H9 (cell line): Measurements from ENCODE around the gene VAV3. TPM values are rescaled to one million over a fixed set of nuclear protein-coding genes. Genes with fewer than 3 reads are reported as not detected.

ENCODE experiments used
- DNase-seq: peaks from one replicate; pipeline ENCODE4 v3.0.0-alpha.2; 2017
- H2AFZ ChIP-seq: one replicate; pipeline ENCODE4 v1.6.1; 2013; ENCODE audit warnings: mild to moderate bottlenecking, low read length, control low read depth, moderate library complexity
- H2AK5ac ChIP-seq: 2 replicates; pipeline ENCODE4 v1.6.1; 2013; ENCODE audit warnings: low read length, control low read depth, mixed read lengths; ENCODE audit not compliant: insufficient read length
- H2BK120ac ChIP-seq: one replicate; pipeline ENCODE4 v1.6.1; 2013; ENCODE audit warnings: low read depth, mild to moderate bottlenecking, low read length, control low read depth, inconsistent platforms; ENCODE audit not compliant: poor library complexity, severe bottlenecking
- H2BK12ac ChIP-seq: 2 replicates; pipeline ENCODE4 v1.6.1; 2013; ENCODE audit warnings: low read length, control low read depth, mixed read lengths, low read depth; ENCODE audit not compliant: insufficient read length
- H2BK15ac ChIP-seq: 2 replicates; pipeline ENCODE4 v1.6.1; 2013; ENCODE audit warnings: low read depth, low read length, control low read depth
- H2BK20ac ChIP-seq: one replicate; pipeline ENCODE4 v1.6.1; 2013; ENCODE audit warnings: low read depth, mild to moderate bottlenecking, low read length, control low read depth, inconsistent platforms; ENCODE audit not compliant: poor library complexity, severe bottlenecking
- H2BK5ac ChIP-seq: 2 replicates; pipeline ENCODE4 v1.6.1; 2013; ENCODE audit warnings: low read length, control low read depth, mixed read lengths; ENCODE audit not compliant: insufficient read length
- H3K14ac ChIP-seq: 2 replicates; pipeline ENCODE4 v1.6.1; 2013; ENCODE audit warnings: low read length, control low read depth; ENCODE audit not compliant: insufficient read depth
- H3K18ac ChIP-seq: 2 replicates; pipeline ENCODE4 v1.6.1; 2013; ENCODE audit warnings: low read depth, mild to moderate bottlenecking, mixed read lengths, low read length, control low read depth; ENCODE audit not compliant: insufficient read length
- H3K23ac ChIP-seq: 2 replicates; pipeline ENCODE4 v1.6.1; 2013; ENCODE audit warnings: low read length, control low read depth, mixed read lengths, low read depth; ENCODE audit not compliant: insufficient read length
- H3K23me2 ChIP-seq: 2 replicates; pipeline ENCODE4 v1.6.1; 2013; ENCODE audit warnings: low read depth, mild to moderate bottlenecking, mixed read lengths, low read length, control low read depth; ENCODE audit not compliant: insufficient read length, poor library complexity, severe bottlenecking
- H3K27ac ChIP-seq: 2 replicates; pipeline ENCODE4 v1.5.1; 2013; ENCODE audit warnings: low read length, control low read depth, mixed read lengths, low read depth; ENCODE audit not compliant: insufficient read length
- H3K27me3 ChIP-seq: 2 replicates; pipeline ENCODE4 v1.6.1; 2013; ENCODE audit warnings: low read length, control low read depth, inconsistent platforms; ENCODE audit not compliant: insufficient read depth
- H3K4ac ChIP-seq: 2 replicates; pipeline ENCODE4 v1.6.1; 2013; ENCODE audit warnings: low read depth, mild to moderate bottlenecking, control low read depth, inconsistent platforms, low read length, moderate library complexity
- H3K4me1 ChIP-seq: 2 replicates; pipeline ENCODE4 v1.6.1; 2013; ENCODE audit warnings: low read length, control low read depth, inconsistent platforms; ENCODE audit not compliant: insufficient read depth
- H3K4me2 ChIP-seq: 2 replicates; pipeline ENCODE4 v1.6.1; 2013; ENCODE audit warnings: low read length, control low read depth, mixed read lengths; ENCODE audit not compliant: insufficient read length, insufficient read depth
- H3K56ac ChIP-seq: 2 replicates; pipeline ENCODE4 v1.6.1; 2013; ENCODE audit warnings: low read depth, mild to moderate bottlenecking, mixed read lengths, low read length, control low read depth; ENCODE audit not compliant: insufficient read length
- H3K79me1 ChIP-seq: 2 replicates; pipeline ENCODE4 v1.6.1; 2013; ENCODE audit warnings: low read depth, mild to moderate bottlenecking, moderate library complexity, low read length, control low read depth, inconsistent platforms; ENCODE audit not compliant: insufficient read depth, poor library complexity, severe bottlenecking
- H3K79me2 ChIP-seq: 2 replicates; pipeline ENCODE4 v1.6.1; 2013; ENCODE audit warnings: low read length, control low read depth, inconsistent platforms; ENCODE audit not compliant: insufficient read depth
- H3K9ac ChIP-seq: 2 replicates; pipeline ENCODE4 v1.6.1; 2013; ENCODE audit warnings: low read length, control low read depth, mixed read lengths; ENCODE audit not compliant: insufficient read length; ENCODE audit errors: extremely low read depth
- H3K9me3 ChIP-seq: one replicate; pipeline ENCODE4 v1.6.1; 2013; ENCODE audit warnings: low read depth, low read length, inconsistent platforms; ENCODE audit not compliant: control insufficient read depth
- H3T11ph ChIP-seq: one replicate; pipeline ENCODE4 v1.6.1; 2013; ENCODE audit warnings: mild to moderate bottlenecking, low read length, control low read depth, inconsistent platforms
- H4K20me1 ChIP-seq: one replicate; pipeline ENCODE4 v1.6.1; 2013; ENCODE audit not compliant: control insufficient read depth, insufficient read length, insufficient read depth
- H4K5ac ChIP-seq: 2 replicates; pipeline ENCODE4 v1.6.1; 2013; ENCODE audit warnings: low read depth, mild to moderate bottlenecking, mixed read lengths, low read length, control low read depth; ENCODE audit not compliant: insufficient read length
- H4K8ac ChIP-seq: replicated peaks from 2 replicates; pipeline ENCODE4 v1.6.1; 2013; ENCODE audit warnings: low read length, control low read depth, mixed read lengths, low read depth; ENCODE audit not compliant: insufficient read length
- H4K91ac ChIP-seq: 2 replicates; pipeline ENCODE4 v1.6.1; 2013; ENCODE audit warnings: low read depth, mild to moderate bottlenecking, moderate library complexity, mixed read lengths, low read length, control low read depth; ENCODE audit not compliant: insufficient read length
- H3K27ac Mint-ChIP-seq, 3 experiments: 2 replicates in 2 of 3; 3 replicates in 1 of 3; pipeline ENCODE4 v1.8.0; 2020 to 2021; ENCODE audit warnings: mixed read lengths in 3 of 3, mild to moderate bottlenecking in 1 of 3, moderate library complexity in 1 of 3
- H3K27me3 Mint-ChIP-seq: 2 replicates; pipeline ENCODE4 v1.8.0; 2021; ENCODE audit warnings: low read depth, mild to moderate bottlenecking, moderate library complexity, mixed read lengths
- H3K36me3 Mint-ChIP-seq, 3 experiments: 2 replicates in 2 of 3; 3 replicates in 1 of 3; pipeline ENCODE4 v1.8.0; 2020 to 2021; ENCODE audit warnings: low read depth in 3 of 3, mixed read lengths in 3 of 3; ENCODE audit not compliant: insufficient read depth in 1 of 3
- H3K4me1 Mint-ChIP-seq, 2 experiments: 2 replicates each; pipeline ENCODE4 v1.8.0; 2020; ENCODE audit warnings: mixed read lengths in 2 of 2
- H3K4me3 Mint-ChIP-seq, 2 experiments: 2 replicates in 1 of 2; 3 replicates in 1 of 2; pipeline ENCODE4 v1.8.0; 2020 to 2021; ENCODE audit warnings: mild to moderate bottlenecking in 2 of 2, mixed read lengths in 2 of 2, moderate library complexity in 1 of 2
- H3K9me3 Mint-ChIP-seq, 2 experiments: 2 replicates in 1 of 2; 3 replicates in 1 of 2; pipeline ENCODE4 v1.8.0; 2020; ENCODE audit warnings: mild to moderate bottlenecking in 2 of 2, mixed read lengths in 2 of 2, moderate library complexity in 1 of 2
- WGBS: extraction: QIAGEN DNeasy Blood & Tissue Kit; methylation state at CpG from one replicate; pipeline ENCODE4 v1.1.7; 2013; ENCODE audit warnings: missing lambda C conversion rate, low lambda C conversion rate, mixed read lengths; ENCODE audit not compliant: insufficient read length; ENCODE audit errors: extremely low coverage; 5-methylcytosine and 5-hydroxymethylcytosine counted together
- total RNA-seq: library from RNA; stranded (reverse); gene quantifications from 2 replicates; pipeline ENCODE4 v1.2.1, GENCODE V29; 2021
- TF ChIP-seq, protein P1 (sequence below): fragments of 200-600 bp; sonication (generic); conservative IDR thresholded peaks from 3 replicates; pipeline ENCODE4 v1.8.0; 2021; ENCODE audit warnings: antibody characterized with exemption, mild to moderate bottlenecking

Gene VAV3
- total RNA-seq, 1 experiment from 2014 or later = 5.1 TPM

DNA sequence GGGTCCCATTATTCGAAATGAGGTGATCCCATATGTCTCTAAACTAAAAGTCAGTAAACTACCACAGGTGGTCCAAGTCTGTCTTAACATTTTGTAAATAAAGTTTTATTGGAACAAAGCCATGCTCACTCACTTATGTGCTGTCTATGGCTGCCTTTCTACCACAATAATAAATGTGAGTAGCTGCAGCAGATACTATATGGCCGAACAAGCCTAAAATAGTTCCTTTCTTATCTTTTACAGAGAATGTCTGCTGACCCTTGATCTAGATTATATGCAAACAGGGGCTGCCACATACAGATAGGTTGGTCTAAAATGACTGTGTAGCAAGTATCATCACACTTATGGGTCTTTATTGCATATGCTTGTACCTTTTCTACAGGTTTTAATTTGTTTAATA, 140.0 kb downstream of the VAV3 start:
- no peak overlapping the region for H3K9ac ChIP-seq
- H3K23me2 ChIP-seq = no peaks in the 10 kb centered on the region
- H3K27ac ChIP-seq = no peak overlapping the region
- no peak overlapping the region for H3K4me2 ChIP-seq
- H3K79me2 ChIP-seq = no peaks in the 10 kb centered on the region
- no peak overlapping the region for H2BK15ac ChIP-seq
- H3K23ac ChIP-seq = no peak overlapping the region
- no peaks in the 10 kb centered on the region for H3K27me3 ChIP-seq
- no peak overlapping the region for H2BK120ac ChIP-seq
- no peak overlapping the region for H4K8ac ChIP-seq
- no peak overlapping the region for H2AK5ac ChIP-seq
- no peak overlapping the region for H4K91ac ChIP-seq
- H2BK5ac ChIP-seq = no peak overlapping the region
- no peaks in the 10 kb centered on the region for H3K79me1 ChIP-seq
- no CpG with 5 or more reads among the region's 2 CpGs for WGBS
- H3K36me3 Mint-ChIP-seq = peaks cover 0 to 20% (median 0%) of the 10 kb centered on the region in 3 experiments; a peak in 2 of 7 replicates
- H4K20me1 ChIP-seq = no peaks in the 10 kb centered on the region
- H3K4ac ChIP-seq = no peak overlapping the region
- no peak overlapping the region for H2BK20ac ChIP-seq
- H3K56ac ChIP-seq = no peak overlapping the region
- no peaks in the 10 kb centered on the region for H3K27me3 Mint-ChIP-seq
- H3K27ac Mint-ChIP-seq = no peak overlapping the region
- peaks cover 22 to 23% of the 10 kb centered on the region in 2 experiments for H3K4me1 Mint-ChIP-seq
- no peak overlapping the region for H3K18ac ChIP-seq
- peaks cover 2% of the 10 kb centered on the region; the same call in 1 of the 2 replicates for H3K4me1 ChIP-seq
- H3K9me3 Mint-ChIP-seq = peaks cover 0 to 2% of the 10 kb centered on the region in 2 experiments; a peak in 1 of 5 replicates
- no peaks in the 10 kb centered on the region for H3K9me3 ChIP-seq
- no peak overlapping the region for H4K5ac ChIP-seq
- H2BK12ac ChIP-seq = no peak overlapping the region
- H3K4me3 Mint-ChIP-seq = no peak overlapping the region
- no peak overlapping the region for H2AFZ ChIP-seq
- TF ChIP-seq, protein P1, sequence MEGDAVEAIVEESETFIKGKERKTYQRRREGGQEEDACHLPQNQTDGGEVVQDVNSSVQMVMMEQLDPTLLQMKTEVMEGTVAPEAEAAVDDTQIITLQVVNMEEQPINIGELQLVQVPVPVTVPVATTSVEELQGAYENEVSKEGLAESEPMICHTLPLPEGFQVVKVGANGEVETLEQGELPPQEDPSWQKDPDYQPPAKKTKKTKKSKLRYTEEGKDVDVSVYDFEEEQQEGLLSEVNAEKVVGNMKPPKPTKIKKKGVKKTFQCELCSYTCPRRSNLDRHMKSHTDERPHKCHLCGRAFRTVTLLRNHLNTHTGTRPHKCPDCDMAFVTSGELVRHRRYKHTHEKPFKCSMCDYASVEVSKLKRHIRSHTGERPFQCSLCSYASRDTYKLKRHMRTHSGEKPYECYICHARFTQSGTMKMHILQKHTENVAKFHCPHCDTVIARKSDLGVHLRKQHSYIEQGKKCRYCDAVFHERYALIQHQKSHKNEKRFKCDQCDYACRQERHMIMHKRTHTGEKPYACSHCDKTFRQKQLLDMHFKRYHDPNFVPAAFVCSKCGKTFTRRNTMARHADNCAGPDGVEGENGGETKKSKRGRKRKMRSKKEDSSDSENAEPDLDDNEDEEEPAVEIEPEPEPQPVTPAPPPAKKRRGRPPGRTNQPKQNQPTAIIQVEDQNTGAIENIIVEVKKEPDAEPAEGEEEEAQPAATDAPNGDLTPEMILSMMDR = no peak
- H3T11ph ChIP-seq = no peak overlapping the region
- H3K14ac ChIP-seq = no peak overlapping the region
- DNase-seq = no peak
